ENCODE results near the gene TRMO.

Gene TRMO

GRCh38 chr9:97906236-97906831 is 16.0 kb downstream of the TRMO start:
- CTCF ChIA-PET, result interaction anchor here (1.1 to 6.2 kb wide), 4 partner anchors 11 to 24 kb away, joined by 4 to 51 read pairs (median 16); partner anchors contain the start of gene TRMO
- no peaks in the 10 kb centered on the region for H3K27me3 Mint-ChIP-seq
- H3K4me3 Mint-ChIP-seq, result peak overlapping the region; percentile 73
- H3K36me3 Mint-ChIP-seq, result peaks cover 57% of the 10 kb centered on the region
- DNase-seq, result peak; percentile 64
- peaks cover 91% of the 10 kb centered on the region for H3K4me1 Mint-ChIP-seq
- peak overlapping the region; percentile 99 for H3K27ac Mint-ChIP-seq
- H3K9me3 Mint-ChIP-seq, result no peaks in the 10 kb centered on the region

GRCh38 chr9:97905228-97905627 is 17.1 kb downstream of the TRMO start:
- H3K27me3 Mint-ChIP-seq, result no peaks in the 10 kb centered on the region
- peak overlapping the region; percentile 99 for H3K27ac Mint-ChIP-seq
- peak overlapping the region; percentile 77 for H3K4me3 Mint-ChIP-seq
- H3K9me3 Mint-ChIP-seq, result no peaks in the 10 kb centered on the region
- peaks cover 93% of the 10 kb centered on the region for H3K4me1 Mint-ChIP-seq
- H3K36me3 Mint-ChIP-seq, result peaks cover 55% of the 10 kb centered on the region
- CTCF ChIA-PET, result interaction anchor here (4.0 to 6.2 kb wide), 2 partner anchors 15 to 17 kb away, joined by 26 to 51 read pairs; partner anchors contain the start of gene TRMO
- peak; percentile 73 for DNase-seq

DNA sequence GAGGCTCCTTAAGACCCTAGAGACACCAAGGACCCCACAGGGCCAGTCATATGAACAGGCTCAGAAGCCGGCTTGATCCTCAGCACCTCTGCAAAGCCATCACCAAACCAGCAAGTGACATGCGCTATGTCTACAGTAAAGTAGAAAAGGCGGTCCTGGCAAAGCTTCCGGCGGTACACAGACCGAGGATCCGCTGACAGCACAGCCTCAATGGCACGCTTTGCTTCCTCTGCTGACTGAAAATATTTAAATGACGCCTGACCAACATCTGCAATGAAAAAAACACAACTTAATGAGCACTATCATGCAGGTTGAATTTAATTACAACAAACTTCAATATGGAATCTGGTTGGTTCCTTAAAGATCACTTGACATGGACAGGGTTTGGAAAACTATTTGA is 17.6 kb downstream of the TRMO start:
- Mint-ChIP-seq H3K36me3 (peaks cover 55% of the 10 kb centered on the region), H3K4me3 (peak overlapping the region; percentile 77), H3K27me3 (no peaks in the 10 kb centered on the region), H3K9me3 (no peaks in the 10 kb centered on the region), H3K27ac (peak overlapping the region; percentile 97), H3K4me1 (peaks cover 93% of the 10 kb centered on the region)
- peak; percentile 82 for DNase-seq
- CTCF ChIA-PET, result interaction anchor here (1.8 to 6.2 kb wide), 3 partner anchors 9 to 17 kb away, joined by 12 to 51 read pairs (median 26); partner anchors contain the start of gene TRMO

DNA sequence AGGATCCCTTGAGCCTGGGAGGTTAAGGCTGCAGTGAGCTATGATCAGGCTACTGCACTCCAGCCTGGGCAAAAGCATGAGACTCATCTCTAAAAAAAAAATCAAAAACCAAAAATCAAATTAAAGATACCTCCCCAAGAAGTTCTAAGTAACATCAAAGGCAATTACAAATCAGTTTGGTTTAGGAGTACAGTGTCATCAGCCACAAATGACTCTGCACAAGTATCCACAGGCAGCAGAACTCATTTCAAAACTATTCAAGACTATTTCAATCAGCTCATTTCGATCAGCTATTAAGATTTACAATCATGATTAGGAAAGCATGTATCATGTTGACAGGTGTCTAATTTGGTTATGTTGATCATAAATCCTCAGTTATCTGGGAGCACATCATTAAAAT is 19.1 kb downstream of the TRMO start:
- H3K9me3 Mint-ChIP-seq, result no peaks in the 10 kb centered on the region
- peak overlapping the region; percentile 35 for H3K4me3 Mint-ChIP-seq
- peak overlapping the region; percentile 97 for H3K27ac Mint-ChIP-seq
- no peak for DNase-seq
- peaks cover 80% of the 10 kb centered on the region for H3K4me1 Mint-ChIP-seq
- H3K27me3 Mint-ChIP-seq, result no peaks in the 10 kb centered on the region
- CTCF ChIA-PET, result interaction anchor here (1.3 to 5.9 kb wide), 4 partner anchors 8 to 135 kb away, joined by 3 to 134 read pairs (median 24); partner anchors contain the start of gene TRMO
- H3K36me3 Mint-ChIP-seq, result peaks cover 47% of the 10 kb centered on the region

GRCh38 chr9:97900738-97901565 is 21.3 kb downstream of the TRMO start:
- H3K4me3 Mint-ChIP-seq, result no peak overlapping the region
- H3K27me3 Mint-ChIP-seq, result no peaks in the 10 kb centered on the region
- peaks cover 34% of the 10 kb centered on the region for H3K36me3 Mint-ChIP-seq
- peak overlapping the region; percentile 86 for H3K27ac Mint-ChIP-seq
- H3K9me3 Mint-ChIP-seq, result no peaks in the 10 kb centered on the region
- DNase-seq, result peak; percentile 36
- CTCF ChIA-PET, result interaction anchor here (0.8 to 5.9 kb wide), 17 partner anchors 10 to 227 kb away, joined by 3 to 134 read pairs (median 4); partner anchors contain the start of gene TRMO
- H3K4me1 Mint-ChIP-seq, result peaks cover 62% of the 10 kb centered on the region

DNA sequence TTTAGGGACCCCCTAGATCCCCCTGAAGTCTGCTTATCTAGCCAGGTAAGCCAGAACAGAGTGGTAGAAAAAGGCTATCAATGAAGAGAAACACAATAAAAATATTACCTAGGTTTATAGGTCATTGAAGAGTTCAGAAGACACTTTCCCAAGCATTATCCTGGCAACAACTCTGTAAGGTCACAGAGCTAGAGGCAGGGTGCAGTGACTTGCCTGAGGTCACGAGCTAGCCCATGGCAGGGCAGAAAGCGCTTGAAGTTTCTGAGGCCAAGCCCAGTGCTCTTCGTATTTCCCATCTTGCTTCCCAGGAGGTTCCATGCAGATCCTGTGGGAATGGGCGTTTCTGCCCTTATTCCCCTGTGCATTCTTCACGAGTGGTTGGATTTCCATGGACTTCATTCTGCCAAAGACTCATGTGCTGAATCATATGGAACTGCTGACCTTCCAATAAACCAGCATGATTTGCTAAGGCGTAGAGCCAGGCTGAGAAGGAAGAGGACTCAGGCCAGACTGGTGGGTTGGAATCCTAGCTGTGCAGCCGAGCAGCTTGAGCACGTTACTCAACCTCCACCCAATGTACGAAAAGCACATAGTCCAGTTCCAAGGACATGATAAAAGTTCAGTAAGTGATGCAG is 22.1 kb downstream of the TRMO start:
- H3K4me1 Mint-ChIP-seq, result peaks cover 59% of the 10 kb centered on the region
- no peaks in the 10 kb centered on the region for H3K27me3 Mint-ChIP-seq
- H3K27ac Mint-ChIP-seq, result no peak overlapping the region
- no peak overlapping the region for H3K4me3 Mint-ChIP-seq
- CTCF ChIA-PET, result interaction anchor here (1.0 to 5.9 kb wide), 13 partner anchors 9 to 194 kb away, joined by 3 to 134 read pairs (median 5); partner anchors contain the start of gene TRMO
- no peak for DNase-seq
- H3K9me3 Mint-ChIP-seq, result no peaks in the 10 kb centered on the region
- H3K36me3 Mint-ChIP-seq, result peaks cover 39% of the 10 kb centered on the region

DNA sequence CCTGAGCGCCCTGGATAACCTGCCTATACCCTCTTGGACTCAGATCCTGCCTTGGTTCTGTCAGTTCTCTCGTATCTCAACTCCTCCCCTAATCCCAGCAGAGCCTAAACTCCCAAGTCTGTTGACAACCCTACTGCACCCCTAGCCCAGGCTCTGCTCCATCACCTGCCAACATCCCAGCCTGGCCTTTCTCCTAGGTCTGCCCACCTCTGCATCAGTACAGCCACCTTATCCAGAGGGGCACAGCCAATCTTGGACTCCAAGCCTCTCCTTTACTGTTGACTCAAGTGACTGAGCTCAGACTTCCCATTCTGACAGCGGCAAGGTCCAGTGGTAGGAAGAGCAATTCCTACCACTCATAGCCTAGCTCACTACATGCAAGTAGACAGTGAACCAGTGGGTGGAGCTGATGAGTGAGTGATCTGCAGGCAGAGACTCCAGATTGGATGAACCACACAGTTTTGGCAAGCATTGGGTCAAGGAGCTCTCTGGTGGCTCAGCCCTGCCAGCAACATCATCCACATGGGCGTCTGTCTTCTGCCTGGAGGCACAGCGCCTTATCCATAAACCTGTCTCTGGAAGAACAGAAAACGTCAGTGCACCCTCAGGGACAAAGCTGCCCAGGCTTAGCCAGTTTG is 26.5 kb downstream of the TRMO start:
- H3K36me3 Mint-ChIP-seq, result peaks cover 18% of the 10 kb centered on the region

GRCh38 chr9:97895211-97895610 is 27.1 kb downstream of the TRMO start:
- Mint-ChIP-seq H3K36me3 (peaks cover 14% of the 10 kb centered on the region), H3K27ac (no peak overlapping the region), H3K4me3 (no peak overlapping the region), H3K4me1 (peaks cover 14% of the 10 kb centered on the region), H3K27me3 (no peaks in the 10 kb centered on the region), H3K9me3 (peaks cover 10% of the 10 kb centered on the region)
- CTCF ChIA-PET, result interaction anchor here (0.6 to 3.0 kb wide), 8 partner anchors 9 to 189 kb away, joined by 3 to 12 read pairs (median 6); partner anchors contain the start of gene TRMO
- DNase-seq, result no peak

More for the DNA sequence above, 26.5 kb downstream of the TRMO start:
- no peak overlapping the region for H3K27ac Mint-ChIP-seq
- CTCF ChIA-PET, result interaction anchor here (0.5 to 3.0 kb wide), 10 partner anchors 8 to 1305 kb away, joined by 3 to 12 read pairs (median 4); partner anchors contain the start of gene TRMO
- DNase-seq, result peak; percentile 42
- peaks cover 17% of the 10 kb centered on the region for H3K4me1 Mint-ChIP-seq
- H3K9me3 Mint-ChIP-seq, result peaks cover 10% of the 10 kb centered on the region
- no peaks in the 10 kb centered on the region for H3K27me3 Mint-ChIP-seq
- H3K4me3 Mint-ChIP-seq, result no peak overlapping the region

- Mint-ChIP-seq H3K4me3 (no peak overlapping the region), H3K9me3 (peaks cover 10% of the 10 kb centered on the region), H3K36me3 (peaks cover 8% of the 10 kb centered on the region), H3K27ac (no peak overlapping the region), H3K27me3 (peaks cover 5% of the 10 kb centered on the region), H3K4me1 (peaks cover 15% of the 10 kb centered on the region)
- CTCF ChIA-PET, result interaction anchor here (1.2 to 6.2 kb wide), 3 partner anchors 8 to 30 kb away, joined by 4 to 134 read pairs (median 5); partner anchors contain the start of gene TRMO
- no peak for DNase-seq
Measured at GRCh38 chr9:97892421-97892820, 29.9 kb downstream of the TRMO start.

- CTCF ChIA-PET, result interaction anchor here (2.5 to 6.2 kb wide), 4 partner anchors 9 to 30 kb away, joined by 12 to 134 read pairs (median 34); partner anchors contain the start of gene TRMO
- H3K27me3 Mint-ChIP-seq, result peaks cover 5% of the 10 kb centered on the region
- H3K27ac Mint-ChIP-seq, result no peak overlapping the region
Measured at GRCh38 chr9:97891736-97892135, 30.6 kb downstream of the TRMO start.

DNA sequence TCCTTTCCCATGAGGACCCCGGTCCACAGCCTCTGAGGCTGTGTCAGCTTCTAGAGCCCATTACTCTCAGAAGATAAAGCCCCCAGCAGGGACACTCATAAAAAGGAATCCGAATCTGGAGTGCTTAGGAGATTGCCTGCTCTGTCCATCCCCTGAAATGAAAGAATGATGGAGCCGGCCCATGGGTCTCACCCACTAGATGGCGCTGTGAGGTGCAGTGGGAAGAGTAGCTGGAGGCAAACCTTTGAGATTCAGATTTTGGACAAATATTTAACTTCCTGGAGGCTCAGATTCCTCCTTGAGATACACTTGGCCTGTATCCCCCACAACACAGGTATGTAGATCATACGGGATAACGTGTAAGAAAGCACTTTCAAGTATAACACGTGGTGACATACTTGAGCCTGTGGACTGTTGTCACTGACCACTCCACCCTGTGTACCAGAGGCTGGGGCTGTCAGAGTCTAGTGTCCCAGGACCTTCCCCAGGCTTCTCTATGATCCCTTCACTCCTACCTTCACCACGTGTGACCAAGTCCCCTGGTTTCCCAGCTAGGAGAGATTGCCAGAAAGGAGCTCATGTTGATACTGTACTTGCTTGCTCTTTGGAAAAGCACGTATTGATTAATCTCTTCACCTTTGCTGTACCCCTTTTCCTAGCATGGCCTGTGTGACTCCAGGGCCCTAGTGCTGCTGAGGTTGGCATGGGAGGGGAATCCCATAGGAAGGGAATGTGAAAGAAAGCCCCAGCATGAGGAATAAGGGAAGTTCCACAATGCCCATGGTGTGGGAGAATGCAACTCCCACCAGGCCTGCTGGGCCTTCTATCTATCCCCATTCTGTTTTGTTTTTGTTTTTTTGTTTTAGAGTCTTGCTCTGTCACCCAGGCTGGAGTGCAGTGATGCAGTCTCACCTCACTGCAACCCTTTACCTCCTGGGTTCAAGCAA is 32.1 kb downstream of the TRMO start:
- H3K4me1 Mint-ChIP-seq, result peaks cover 10% of the 10 kb centered on the region
- H3K36me3 Mint-ChIP-seq, result peaks cover 3% of the 10 kb centered on the region
- peak; percentile 81 for DNase-seq
- CTCF ChIA-PET, result interaction anchor here (0.6 to 6.2 kb wide), 27 partner anchors 10 to 374 kb away, joined by 3 to 134 read pairs (median 3); partner anchors contain the start of gene TRMO
- H3K9me3 Mint-ChIP-seq, result peaks cover 10% of the 10 kb centered on the region
- H3K27me3 Mint-ChIP-seq, result peaks cover 5% of the 10 kb centered on the region
- no peak overlapping the region for H3K27ac Mint-ChIP-seq
- no peak overlapping the region for H3K4me3 Mint-ChIP-seq

More at GRCh38 chr9:97891736-97892135, 30.6 kb downstream of the TRMO start:
- Mint-ChIP-seq H3K36me3 (peaks cover 8% of the 10 kb centered on the region), H3K4me3 (no peak overlapping the region), H3K9me3 (peaks cover 10% of the 10 kb centered on the region), H3K4me1 (peaks cover 15% of the 10 kb centered on the region)
- DNase-seq, result no peak

DNA sequence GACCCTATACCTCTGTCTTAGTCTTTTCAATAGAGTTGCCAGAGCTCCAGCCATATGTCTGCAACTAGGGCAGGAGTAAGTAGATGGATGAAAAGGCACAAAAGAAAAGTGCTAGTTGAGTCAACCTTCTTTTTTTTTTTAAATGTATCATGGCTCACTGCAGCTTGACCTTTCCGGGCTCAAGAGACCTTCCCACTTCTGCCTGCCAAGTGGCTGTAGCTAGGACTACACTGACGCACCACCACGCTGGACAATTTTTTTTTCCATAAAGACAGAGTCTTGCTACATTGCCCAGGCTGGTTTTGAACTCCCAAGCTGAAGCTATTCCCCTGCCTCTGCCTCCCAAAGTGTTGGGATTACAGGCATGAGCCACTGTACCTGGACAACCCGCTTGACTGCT is 42.0 kb downstream of the TRMO start:
- H3K36me3 Mint-ChIP-seq, result no peaks in the 10 kb centered on the region
- no peaks in the 10 kb centered on the region for H3K9me3 Mint-ChIP-seq
- H3K4me1 Mint-ChIP-seq, result no peaks in the 10 kb centered on the region
- H3K27me3 Mint-ChIP-seq, result peaks cover 15% of the 10 kb centered on the region
- CTCF ChIA-PET, result interaction anchor here (1.1 to 1.8 kb wide), 3 partner anchors 10 to 21 kb away, joined by 3 to 12 read pairs (median 7); no protein-coding TSS in a partner anchor
- no peak overlapping the region for H3K27ac Mint-ChIP-seq
- no peak overlapping the region for H3K4me3 Mint-ChIP-seq
- no peak for DNase-seq

Measured in activated naive CD4-positive, alpha-beta T cell treated with anti-CD3 and anti-CD28 coated beads, Interleukin-2, amount 10 ng/mL, durations not matched to agents 7 days and 5 days (primary cell).